Measurements from ENCODE around the gene TNS3.

The TNS3 gene

DNA sequence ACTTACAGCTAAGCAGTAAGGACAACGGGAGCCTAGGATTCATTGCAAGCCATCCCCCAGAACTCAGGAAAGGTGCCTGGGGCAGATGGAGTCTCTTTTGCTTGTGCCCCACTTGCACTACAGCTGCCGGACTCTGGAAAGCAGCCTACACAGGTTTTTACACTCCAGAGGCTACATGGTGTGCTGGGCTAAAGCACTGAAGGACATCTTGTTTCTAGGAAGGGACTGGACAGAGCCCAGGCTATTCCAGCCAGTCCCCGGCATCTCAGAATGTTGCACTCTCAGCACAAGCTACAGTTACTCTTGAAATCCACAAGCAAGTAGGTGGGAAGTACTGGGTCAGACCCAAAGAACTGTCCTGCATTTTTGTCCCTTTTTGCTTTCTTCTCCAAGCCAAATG lies 333.1 kb downstream of the TNS3 start:
- Histone ChIP-seq H3K4me3 (ENCODE audit: low read length) (no peak overlapping the region), H3K9me3 (ENCODE audit: low read length) (no peaks in the 10 kb centered on the region), H2AFZ (ENCODE audit: low read depth, low read length) (no peak overlapping the region), H3K27me3 (ENCODE audit: insufficient read depth, low read length) (no peaks in the 10 kb centered on the region), H3K36me3 (ENCODE audit: insufficient read depth, low read length) (no peaks in the 10 kb centered on the region), H3K4me1 (ENCODE audit: insufficient read depth, low read length) (peaks cover 5% of the 10 kb centered on the region)

- Histone ChIP-seq H2AFZ (ENCODE audit: low read depth, low read length) (no peak overlapping the region), H3K9me3 (ENCODE audit: low read length) (no peaks in the 10 kb centered on the region), H3K36me3 (ENCODE audit: insufficient read depth, low read length) (no peaks in the 10 kb centered on the region), H3K27me3 (ENCODE audit: insufficient read depth, low read length) (no peaks in the 10 kb centered on the region), H3K4me3 (ENCODE audit: low read length) (no peak overlapping the region), H3K4me1 (ENCODE audit: insufficient read depth, low read length) (no peaks in the 10 kb centered on the region)
These were observed 334.8 kb downstream of the TNS3 start for GRCh38 chr7:47247132-47247531.

GRCh38 chr7:47244692-47245091 lies 337.2 kb downstream of the TNS3 start:
- H2AFZ ChIP-seq (ENCODE audit: low read depth, low read length) = no peak overlapping the region
- no peaks in the 10 kb centered on the region for H3K9me3 ChIP-seq (ENCODE audit: low read length)
- H3K36me3 ChIP-seq (ENCODE audit: insufficient read depth, low read length) = no peaks in the 10 kb centered on the region
- H3K4me3 ChIP-seq (ENCODE audit: low read length) = no peak overlapping the region
- no peaks in the 10 kb centered on the region for H3K4me1 ChIP-seq (ENCODE audit: insufficient read depth, low read length)
- H3K27me3 ChIP-seq (ENCODE audit: insufficient read depth, low read length) = no peaks in the 10 kb centered on the region

GRCh38 chr7:47241112-47242065 lies 340.5 kb downstream of the TNS3 start:
- Histone ChIP-seq H3K27me3 (ENCODE audit: insufficient read depth, low read length) (no peaks in the 10 kb centered on the region), H3K4me3 (ENCODE audit: low read length) (no peak overlapping the region), H3K36me3 (ENCODE audit: insufficient read depth, low read length) (no peaks in the 10 kb centered on the region), H2AFZ (ENCODE audit: low read depth, low read length) (no peak overlapping the region), H3K4me1 (ENCODE audit: insufficient read depth, low read length) (no peaks in the 10 kb centered on the region), H3K9me3 (ENCODE audit: low read length) (no peaks in the 10 kb centered on the region)

DNA sequence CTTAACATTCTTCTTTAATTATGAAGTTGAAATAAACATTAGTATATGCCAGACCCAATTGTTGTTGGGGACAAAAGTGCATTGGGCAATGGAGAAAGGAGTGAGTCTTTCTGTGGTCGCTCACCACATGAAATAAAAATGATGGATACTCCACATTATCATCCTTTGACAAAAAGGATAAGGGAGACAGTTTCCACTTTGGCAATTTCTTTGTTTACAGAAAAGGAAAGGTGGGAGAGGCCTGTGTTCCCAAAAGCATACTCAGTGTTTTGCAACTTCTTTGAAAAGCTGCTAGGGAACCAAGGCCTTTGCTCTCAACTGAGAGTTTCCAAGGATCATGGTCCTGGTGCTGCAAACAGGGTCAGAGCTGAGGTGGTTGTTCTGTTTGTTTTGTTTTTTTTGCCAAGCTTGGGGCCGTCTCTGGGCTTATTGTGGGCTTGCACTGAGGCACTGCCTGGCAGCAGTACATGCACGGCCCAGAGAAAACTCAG lies 341.9 kb downstream of the TNS3 start:
- Histone ChIP-seq H3K4me3 (ENCODE audit: low read length) (no peak overlapping the region), H3K4me1 (ENCODE audit: insufficient read depth, low read length) (no peaks in the 10 kb centered on the region), H3K27me3 (ENCODE audit: insufficient read depth, low read length) (no peaks in the 10 kb centered on the region), H2AFZ (ENCODE audit: low read depth, low read length) (no peak overlapping the region), H3K9me3 (ENCODE audit: low read length) (no peaks in the 10 kb centered on the region), H3K36me3 (ENCODE audit: insufficient read depth, low read length) (no peaks in the 10 kb centered on the region)

GRCh38 chr7:47239034-47239433 lies 342.9 kb downstream of the TNS3 start:
- Histone ChIP-seq H3K27me3 (ENCODE audit: insufficient read depth, low read length) (no peaks in the 10 kb centered on the region), H2AFZ (ENCODE audit: low read depth, low read length) (no peak overlapping the region), H3K4me3 (ENCODE audit: low read length) (no peak overlapping the region), H3K4me1 (ENCODE audit: insufficient read depth, low read length) (no peaks in the 10 kb centered on the region), H3K36me3 (ENCODE audit: insufficient read depth, low read length) (no peaks in the 10 kb centered on the region), H3K9me3 (ENCODE audit: low read length) (no peaks in the 10 kb centered on the region)

- Histone ChIP-seq H3K9me3 (ENCODE audit: low read length) (no peaks in the 10 kb centered on the region), H2AFZ (ENCODE audit: low read depth, low read length) (no peak overlapping the region), H3K4me3 (ENCODE audit: low read length) (no peak overlapping the region), H3K36me3 (ENCODE audit: insufficient read depth, low read length) (no peaks in the 10 kb centered on the region), H3K27me3 (ENCODE audit: insufficient read depth, low read length) (no peaks in the 10 kb centered on the region), H3K4me1 (ENCODE audit: insufficient read depth, low read length) (no peaks in the 10 kb centered on the region)
These were observed 345.3 kb downstream of the TNS3 start for GRCh38 chr7:47236480-47237129.

GRCh38 chr7:47233996-47234395 lies 347.9 kb downstream of the TNS3 start:
- no peak overlapping the region for H3K4me3 ChIP-seq (ENCODE audit: low read length)
- no peaks in the 10 kb centered on the region for H3K9me3 ChIP-seq (ENCODE audit: low read length)
- no peaks in the 10 kb centered on the region for H3K4me1 ChIP-seq (ENCODE audit: insufficient read depth, low read length)
- no peak overlapping the region for H2AFZ ChIP-seq (ENCODE audit: low read depth, low read length)
- H3K27me3 ChIP-seq (ENCODE audit: insufficient read depth, low read length) = no peaks in the 10 kb centered on the region
- no peaks in the 10 kb centered on the region for H3K36me3 ChIP-seq (ENCODE audit: insufficient read depth, low read length)

GRCh38 chr7:47232751-47233412 lies 349.0 kb downstream of the TNS3 start:
- H3K4me3 ChIP-seq (ENCODE audit: low read length) = no peak overlapping the region
- no peak overlapping the region for H2AFZ ChIP-seq (ENCODE audit: low read depth, low read length)
- no peaks in the 10 kb centered on the region for H3K36me3 ChIP-seq (ENCODE audit: insufficient read depth, low read length)
- no peaks in the 10 kb centered on the region for H3K4me1 ChIP-seq (ENCODE audit: insufficient read depth, low read length)
- H3K27me3 ChIP-seq (ENCODE audit: insufficient read depth, low read length) = no peaks in the 10 kb centered on the region
- H3K9me3 ChIP-seq (ENCODE audit: low read length) = no peaks in the 10 kb centered on the region

GRCh38 chr7:47231627-47232026 lies 350.3 kb downstream of the TNS3 start:
- no peak overlapping the region for H3K4me3 ChIP-seq (ENCODE audit: low read length)
- no peaks in the 10 kb centered on the region for H3K9me3 ChIP-seq (ENCODE audit: low read length)
- H3K4me1 ChIP-seq (ENCODE audit: insufficient read depth, low read length) = no peaks in the 10 kb centered on the region
- no peak overlapping the region for H2AFZ ChIP-seq (ENCODE audit: low read depth, low read length)
- no peaks in the 10 kb centered on the region for H3K27me3 ChIP-seq (ENCODE audit: insufficient read depth, low read length)
- H3K36me3 ChIP-seq (ENCODE audit: insufficient read depth, low read length) = no peaks in the 10 kb centered on the region

DNA sequence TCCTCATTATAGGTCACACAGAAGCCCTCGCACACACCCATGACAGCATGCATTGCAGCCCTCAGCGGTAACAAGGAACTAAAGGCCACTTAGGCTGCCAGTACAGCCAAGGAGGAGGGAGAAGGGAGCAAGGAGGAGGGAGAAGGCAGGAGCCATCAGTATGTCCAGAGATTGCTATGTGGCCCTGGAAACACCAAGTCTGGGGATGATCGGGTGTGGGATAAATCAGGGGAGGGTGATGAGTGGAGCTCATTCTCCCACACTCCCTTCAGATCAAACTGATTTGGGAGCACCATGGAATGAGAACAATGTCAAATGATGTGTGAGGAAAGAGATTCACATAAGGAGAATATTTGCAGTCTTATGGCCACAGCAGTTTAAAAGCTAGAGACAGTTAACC lies 350.9 kb downstream of the TNS3 start:
- Histone ChIP-seq H2AFZ (ENCODE audit: low read depth, low read length) (no peak overlapping the region), H3K27me3 (ENCODE audit: insufficient read depth, low read length) (no peaks in the 10 kb centered on the region), H3K9me3 (ENCODE audit: low read length) (no peaks in the 10 kb centered on the region), H3K4me1 (ENCODE audit: insufficient read depth, low read length) (no peaks in the 10 kb centered on the region), H3K36me3 (ENCODE audit: insufficient read depth, low read length) (no peaks in the 10 kb centered on the region), H3K4me3 (ENCODE audit: low read length) (no peak overlapping the region)

GRCh38 chr7:47228386-47229014 lies 353.4 kb downstream of the TNS3 start:
- no peaks in the 10 kb centered on the region for H3K4me1 ChIP-seq (ENCODE audit: insufficient read depth, low read length)
- H3K4me3 ChIP-seq (ENCODE audit: low read length) = no peak overlapping the region
- no peaks in the 10 kb centered on the region for H3K36me3 ChIP-seq (ENCODE audit: insufficient read depth, low read length)
- H3K9me3 ChIP-seq (ENCODE audit: low read length) = no peaks in the 10 kb centered on the region
- no peaks in the 10 kb centered on the region for H3K27me3 ChIP-seq (ENCODE audit: insufficient read depth, low read length)
- H2AFZ ChIP-seq (ENCODE audit: low read depth, low read length) = no peak overlapping the region

DNA sequence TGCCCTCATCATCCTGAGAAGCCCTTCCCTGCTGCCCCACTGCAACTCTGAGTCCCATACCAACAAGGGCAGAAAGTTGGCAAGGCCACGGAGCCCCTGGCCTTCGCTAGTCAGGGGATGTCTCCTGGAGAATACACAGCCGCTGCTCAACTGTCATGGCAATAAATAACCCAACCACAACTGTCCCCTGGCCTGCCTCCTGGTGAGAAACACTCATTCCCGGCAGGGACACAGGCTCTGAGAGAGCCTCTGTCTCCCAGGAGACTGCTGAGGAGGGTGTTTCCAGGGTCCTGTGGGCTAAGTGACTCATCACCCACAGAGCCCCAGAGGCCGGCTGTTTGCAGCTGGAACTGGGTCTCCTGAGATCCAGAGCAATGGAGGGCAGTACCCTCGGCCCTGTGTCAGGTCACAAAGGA lies 354.1 kb downstream of the TNS3 start:
- no peaks in the 10 kb centered on the region for H3K36me3 ChIP-seq (ENCODE audit: insufficient read depth, low read length)
- H2AFZ ChIP-seq (ENCODE audit: low read depth, low read length) = no peak overlapping the region
- no peaks in the 10 kb centered on the region for H3K9me3 ChIP-seq (ENCODE audit: low read length)
- no peaks in the 10 kb centered on the region for H3K27me3 ChIP-seq (ENCODE audit: insufficient read depth, low read length)
- no peaks in the 10 kb centered on the region for H3K4me1 ChIP-seq (ENCODE audit: insufficient read depth, low read length)
- H3K4me3 ChIP-seq (ENCODE audit: low read length) = no peak overlapping the region
